ENCODE results near the gene ABCC1.
"Not testable (repeated sequence)": the region's sequence is repeated elsewhere in the genome, so short reads cannot be mapped to it uniquely, and the experiment has no call there.

ABCC1 gene

DNA sequence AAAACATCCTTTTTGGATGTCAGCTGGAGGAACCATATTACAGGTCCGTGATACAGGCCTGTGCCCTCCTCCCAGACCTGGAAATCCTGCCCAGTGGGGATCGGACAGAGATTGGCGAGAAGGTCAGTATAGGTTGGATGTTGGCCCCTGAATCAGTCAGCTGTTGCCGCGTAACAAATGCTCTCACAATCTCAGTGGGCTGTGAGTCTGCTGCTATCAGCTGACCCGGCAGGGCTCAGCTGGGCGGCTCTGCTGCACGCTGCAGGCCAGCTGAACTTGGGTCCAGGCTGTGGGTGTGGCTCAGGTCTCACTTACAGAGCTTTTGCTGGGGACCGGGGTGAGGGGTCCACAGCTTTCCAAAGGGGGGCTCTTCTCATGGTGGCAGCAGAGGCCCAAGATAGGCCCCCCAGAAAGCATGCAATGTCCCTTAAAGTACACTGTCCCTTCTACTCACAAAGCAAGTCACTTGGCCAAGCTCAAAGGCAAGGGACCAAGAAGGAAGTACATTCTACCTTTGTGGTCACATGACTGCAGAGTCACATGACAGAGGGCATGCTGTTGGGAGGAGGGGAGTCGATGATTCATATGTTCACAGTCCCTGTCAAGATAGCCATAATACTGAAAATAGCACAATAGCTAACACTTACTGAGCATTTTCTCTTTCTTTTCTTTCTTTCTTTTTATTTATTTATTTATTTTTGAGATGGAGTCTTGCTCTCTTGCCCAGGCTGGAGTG, 134.2 kb downstream of the ABCC1 start:
- DNase-seq (ENCODE audit: low read depth) = no peak

DNA sequence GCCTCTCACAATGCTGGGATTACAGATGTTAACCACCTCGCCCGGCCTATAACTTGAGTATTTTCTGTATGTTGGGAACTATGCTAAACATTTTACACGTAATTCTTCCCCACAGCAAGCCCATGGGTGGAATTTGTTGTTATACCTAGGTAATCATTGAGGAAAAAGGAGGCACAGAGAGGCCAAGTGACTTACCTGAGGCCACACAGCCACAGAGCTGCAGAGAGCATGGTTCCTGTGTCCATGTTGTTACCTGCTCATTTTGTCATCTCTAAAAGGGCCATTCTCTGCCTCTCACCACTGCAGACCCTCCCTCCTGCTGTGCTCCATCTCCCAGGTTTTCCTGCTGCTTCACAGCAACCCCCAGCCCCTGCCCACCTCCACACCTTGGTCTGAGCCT, 135.5 kb downstream of the ABCC1 start:
- no peak for DNase-seq (ENCODE audit: low read depth)

DNA sequence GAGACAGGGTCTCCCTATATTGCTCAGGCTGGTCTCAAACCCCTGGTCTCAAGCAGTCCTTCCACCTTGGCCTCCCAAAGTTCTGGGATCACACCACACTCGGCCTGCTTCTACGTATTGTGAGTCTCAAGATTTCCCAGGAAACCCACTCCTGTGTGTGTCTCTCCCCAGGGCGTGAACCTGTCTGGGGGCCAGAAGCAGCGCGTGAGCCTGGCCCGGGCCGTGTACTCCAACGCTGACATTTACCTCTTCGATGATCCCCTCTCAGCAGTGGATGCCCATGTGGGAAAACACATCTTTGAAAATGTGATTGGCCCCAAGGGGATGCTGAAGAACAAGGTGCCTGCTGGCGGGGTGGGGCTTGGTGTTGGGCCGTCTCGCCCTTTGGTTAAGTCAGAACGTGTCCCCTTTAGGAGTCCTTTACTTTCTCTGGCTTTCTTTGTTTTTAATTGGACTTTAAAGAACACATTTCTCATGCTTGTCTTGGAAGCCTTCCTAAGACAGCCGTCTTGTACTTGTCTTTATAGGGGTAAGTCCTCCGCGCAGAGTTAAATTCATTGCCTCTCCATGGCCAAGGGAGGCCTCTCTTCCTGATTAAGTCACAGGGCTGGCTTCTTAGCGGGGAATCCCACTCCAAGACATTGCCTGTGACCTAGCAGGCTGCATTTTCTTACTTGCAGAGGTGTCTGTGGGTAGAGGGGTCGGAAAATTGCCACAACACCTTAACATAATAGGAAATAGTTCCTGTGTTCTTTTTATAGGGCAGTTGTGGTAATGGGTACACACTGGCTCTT, 137.4 kb downstream of the ABCC1 start:
- no peak for DNase-seq (ENCODE audit: low read depth)

DNA sequence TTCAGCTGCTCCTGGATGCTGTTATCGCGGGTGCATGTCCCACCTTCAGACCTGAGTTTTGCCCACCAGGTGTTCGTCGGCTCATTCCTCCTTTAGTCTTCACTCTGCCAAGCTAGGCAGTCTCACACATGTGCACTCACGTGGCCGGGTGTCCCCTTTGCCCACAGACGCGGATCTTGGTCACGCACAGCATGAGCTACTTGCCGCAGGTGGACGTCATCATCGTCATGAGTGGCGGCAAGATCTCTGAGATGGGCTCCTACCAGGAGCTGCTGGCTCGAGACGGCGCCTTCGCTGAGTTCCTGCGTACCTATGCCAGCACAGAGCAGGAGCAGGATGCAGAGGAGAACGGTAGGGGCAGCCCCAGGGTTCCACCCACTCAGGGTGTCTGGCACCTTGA, 140.8 kb downstream of the ABCC1 start:
- DNase-seq (ENCODE audit: low read depth) = no peak

DNA sequence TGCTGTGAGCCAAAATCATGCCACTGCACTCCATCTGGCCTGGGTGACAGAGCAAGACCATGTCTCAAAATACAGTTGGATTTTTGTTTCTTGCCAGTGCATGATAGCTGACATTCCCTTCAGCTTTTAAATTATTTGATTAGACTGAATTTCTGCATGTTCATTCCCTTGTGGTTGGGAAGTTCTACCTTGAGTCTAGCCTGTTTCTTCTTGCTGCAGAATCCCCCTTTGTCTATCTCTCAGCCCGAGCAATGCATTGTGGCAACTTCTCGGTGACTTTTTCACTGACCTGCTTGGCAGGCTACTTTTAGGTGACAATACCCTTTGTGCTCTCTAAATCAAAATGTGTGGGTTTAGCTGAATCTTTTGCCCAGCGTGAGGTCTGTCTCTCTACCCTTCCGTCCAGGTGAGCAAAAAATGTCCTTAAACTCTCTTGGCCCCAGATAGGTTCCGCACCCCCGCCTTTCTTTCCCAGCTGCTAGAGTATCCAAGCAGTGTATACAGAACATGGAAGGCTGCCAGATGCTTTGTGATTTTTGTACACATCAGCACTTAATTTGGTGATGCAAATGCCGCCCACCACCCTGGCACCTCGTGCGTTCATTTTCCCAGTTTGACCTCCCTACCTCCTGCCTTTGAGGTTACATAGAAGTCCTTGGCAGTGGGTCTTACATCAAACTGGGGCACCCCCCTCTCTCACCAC, 143.7 kb downstream of the ABCC1 start:
- no peak for DNase-seq (ENCODE audit: low read depth)

DNA sequence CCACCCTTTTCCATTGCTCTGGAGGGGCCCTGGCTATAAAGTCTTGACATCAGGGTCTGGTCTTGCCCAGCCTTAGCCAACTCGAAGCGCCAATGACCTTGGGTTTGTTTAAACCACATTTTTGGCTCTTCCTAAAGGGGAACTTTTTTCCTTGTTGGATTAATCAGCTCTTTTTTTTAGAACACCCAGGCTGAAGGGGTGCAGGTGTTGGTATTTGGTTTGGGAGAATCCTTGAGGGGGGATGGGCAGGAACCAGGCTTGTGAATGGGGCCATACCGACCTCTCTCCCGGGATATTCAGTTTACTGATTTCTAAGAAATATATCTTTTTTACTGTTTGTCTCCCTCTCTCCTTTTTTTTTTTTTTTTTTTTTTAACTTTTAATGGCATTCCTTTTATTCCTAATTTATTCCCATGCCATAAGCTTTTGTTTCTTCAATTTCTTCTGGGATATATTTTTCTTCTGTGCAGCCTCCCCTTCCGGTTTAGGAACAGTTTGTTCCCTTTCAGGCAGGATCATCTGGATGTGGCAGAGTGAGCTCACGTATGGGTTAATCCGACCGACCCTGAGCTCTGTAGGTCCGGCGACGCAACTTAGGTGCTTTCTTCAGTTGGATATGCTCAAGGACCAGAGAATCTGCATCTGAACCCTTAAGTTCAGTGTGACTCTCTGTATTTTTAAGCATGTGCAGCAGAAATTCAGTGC, 144.4 kb downstream of the ABCC1 start:
- no peak for DNase-seq (ENCODE audit: low read depth)

DNA sequence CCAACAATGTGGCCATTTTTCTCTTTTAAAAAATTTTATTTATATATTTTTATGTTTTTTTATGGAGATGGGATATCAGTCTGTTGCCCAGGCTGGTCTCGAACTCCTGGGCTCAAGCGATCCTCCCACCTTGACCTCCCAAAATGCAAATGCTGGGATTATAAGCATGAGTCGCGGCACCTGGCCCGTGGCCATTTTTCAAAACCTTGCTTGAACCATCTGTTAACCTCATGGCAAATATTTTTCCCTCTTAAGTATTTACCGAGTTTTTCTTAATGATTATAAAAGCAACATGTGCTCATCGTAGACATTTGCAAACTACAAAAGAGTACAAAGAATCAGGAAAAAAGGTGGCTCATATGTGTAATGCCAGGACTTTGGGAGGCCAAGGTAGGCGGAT, 146.2 kb downstream of the ABCC1 start:
- DNase-seq (ENCODE audit: low read depth) = no peak

DNA sequence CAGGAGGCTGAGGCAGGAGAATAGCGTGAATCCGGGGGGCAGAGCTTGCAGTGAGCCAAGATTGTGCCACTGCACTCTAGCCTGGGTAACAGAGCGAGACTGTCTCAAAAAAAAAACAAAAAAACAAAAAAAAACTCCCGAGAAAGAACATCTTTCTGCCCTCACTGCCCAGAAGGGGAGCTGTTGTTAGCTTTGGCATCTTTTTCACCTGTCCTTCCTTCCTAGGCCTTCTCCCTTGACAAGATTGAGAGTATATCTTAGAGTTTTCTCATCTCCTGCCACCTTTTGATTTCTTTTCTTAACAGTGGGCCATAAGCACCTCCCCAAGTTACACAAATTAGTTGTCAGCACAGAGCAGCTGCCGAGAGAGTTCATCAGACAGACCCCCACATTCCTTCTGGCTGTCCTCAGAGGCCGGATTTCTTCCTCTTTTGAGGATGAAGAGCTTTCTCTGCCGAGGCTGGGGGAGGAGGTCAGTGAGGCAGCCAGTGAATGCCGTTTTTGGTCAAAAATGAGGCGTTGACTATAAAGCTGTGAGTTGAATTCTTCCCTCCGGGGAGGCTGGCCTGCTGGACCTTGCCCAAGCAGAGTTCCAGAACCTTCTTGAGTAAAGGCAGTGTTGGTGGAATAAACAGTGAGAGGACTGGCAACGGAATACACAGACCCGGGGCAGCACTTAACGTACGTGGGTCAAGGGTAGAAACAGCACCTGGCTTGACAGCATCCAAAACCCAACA, 146.9 kb downstream of the ABCC1 start:
- DNase-seq (ENCODE audit: low read depth) = no peak

DNA sequence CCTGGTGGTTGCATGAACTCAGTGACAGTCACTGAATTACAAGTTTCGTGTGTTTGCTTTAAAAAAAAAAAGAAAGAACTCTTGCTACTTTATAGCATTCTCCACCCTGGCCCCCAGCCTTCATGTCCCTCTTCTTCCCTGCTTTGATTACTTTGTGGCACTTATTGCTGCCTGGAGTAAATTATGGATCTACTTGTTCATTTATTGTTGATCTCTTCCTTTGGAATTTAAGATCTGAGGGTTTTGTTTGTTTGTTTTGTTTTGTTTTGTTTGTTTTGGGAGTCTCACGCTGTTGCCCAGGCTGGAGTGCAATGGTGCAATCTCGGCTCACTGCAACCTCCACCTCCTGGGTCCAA, 147.4 kb downstream of the ABCC1 start:
- DNase-seq (ENCODE audit: low read depth) = no peak

DNA sequence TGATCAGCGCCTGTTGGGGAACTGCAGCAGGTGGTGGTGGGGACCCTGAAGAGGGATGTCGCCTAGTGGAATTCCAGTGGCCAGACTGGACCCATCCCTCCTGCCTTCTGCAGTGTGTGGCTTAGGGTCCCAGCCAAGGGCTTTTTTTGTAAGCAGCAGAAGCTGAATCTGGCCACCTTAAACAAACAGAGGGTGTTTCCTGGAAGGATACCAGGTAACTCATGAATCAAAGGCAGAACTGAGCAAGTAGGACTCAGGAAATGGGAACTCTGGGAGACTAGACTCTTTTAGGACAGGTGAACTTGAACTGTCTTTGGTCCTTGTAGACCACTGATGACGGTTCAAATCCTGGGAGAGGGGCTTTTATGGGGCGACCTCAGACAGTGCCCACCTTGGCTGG, 149.9 kb downstream of the ABCC1 start:
- DNase-seq (ENCODE audit: low read depth) = no peak

DNA sequence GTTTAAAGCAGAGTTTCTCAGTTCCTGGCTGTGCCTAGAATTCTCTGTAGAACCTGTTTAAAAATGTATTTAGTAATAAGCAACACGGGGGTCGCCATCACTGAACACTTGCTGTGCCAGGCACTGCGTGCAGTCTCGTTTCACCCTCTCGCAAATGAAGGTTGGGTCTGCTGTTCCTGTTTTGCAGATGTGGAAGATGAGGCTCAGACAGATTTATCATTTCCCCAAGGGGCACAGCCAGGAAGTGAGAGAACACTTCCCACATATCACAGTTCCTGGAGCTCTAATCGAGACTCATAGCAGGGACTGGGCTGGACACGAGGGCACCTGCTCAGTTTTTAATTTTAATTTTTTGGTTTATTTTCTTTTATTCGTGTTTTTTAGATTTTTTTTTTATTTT, 151.2 kb downstream of the ABCC1 start:
- DNase-seq (ENCODE audit: low read depth) = no peak

DNA sequence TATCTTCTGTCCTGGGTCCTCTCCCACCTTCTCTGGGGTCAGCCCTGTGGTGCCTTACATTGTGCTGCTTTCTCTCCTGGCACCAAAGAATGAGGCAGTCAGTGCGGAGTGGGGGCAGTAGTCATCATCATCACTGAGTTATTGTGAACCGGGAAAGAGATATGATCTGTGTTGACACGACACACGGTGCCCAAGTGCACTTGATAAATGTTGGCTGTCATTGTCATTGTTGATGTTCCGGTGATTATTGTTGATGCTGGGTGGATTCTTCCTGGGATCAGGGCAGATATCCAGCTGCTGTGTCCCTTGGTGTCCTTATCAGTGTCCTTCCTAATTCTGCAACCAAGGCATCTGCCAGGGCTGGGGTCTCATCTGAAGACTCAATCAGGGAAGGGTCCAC, 152.2 kb downstream of the ABCC1 start:
- DNase-seq (ENCODE audit: low read depth) = no peak

DNA sequence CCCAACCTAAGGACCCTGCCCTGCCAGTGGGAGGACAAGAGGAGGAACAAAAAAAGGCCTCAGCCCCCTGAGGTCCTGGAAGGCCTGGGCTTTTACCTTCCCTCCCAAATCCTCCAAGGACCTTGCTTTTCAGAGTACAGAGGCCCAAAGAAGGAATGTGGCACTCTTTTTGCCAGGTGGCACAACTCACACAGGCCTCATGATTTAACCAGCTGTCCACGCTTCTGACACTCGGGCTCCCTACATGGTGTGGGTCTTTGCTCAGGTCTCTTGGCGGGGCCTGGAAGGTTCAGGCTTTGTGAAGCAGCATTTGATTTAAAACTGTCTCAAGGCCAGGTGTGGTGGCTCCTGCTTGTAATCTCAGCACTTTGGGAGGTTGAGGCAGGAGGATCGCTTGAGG, 153.3 kb downstream of the ABCC1 start:
- no peak for DNase-seq (ENCODE audit: low read depth)

DNA sequence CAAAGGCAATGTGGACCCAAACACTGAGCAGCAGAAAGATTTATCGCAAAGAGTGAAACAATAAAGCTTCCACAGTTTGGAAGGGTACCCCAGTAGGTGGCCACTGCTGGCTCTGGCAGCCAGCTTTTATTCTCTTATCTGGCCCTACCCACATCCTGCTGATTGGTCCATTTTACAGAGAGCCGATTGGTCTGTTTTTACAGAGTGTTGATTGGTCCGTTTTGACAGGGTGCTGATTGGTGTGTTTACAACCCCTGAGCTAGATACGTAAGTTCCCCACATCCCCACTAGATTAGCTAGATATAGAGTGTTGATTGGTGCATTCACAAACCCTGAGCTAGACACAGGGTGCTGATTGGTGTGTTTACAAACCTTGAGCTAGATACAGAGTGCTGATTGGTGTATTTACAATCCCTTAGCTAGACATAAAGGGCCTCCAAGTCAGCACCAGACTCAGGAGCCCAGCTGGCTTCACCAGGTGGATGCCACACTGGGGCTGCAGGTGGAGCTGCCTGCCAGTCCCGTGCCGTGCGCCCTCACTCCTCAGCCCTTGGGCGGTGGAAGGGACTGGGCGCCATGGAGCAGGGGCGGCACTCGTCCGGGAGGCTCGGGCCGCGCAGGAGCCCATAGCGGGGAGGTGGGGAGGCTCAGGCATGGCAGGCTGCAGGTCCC, 154.9 kb downstream of the ABCC1 start:
- DNase-seq (ENCODE audit: low read depth) = not testable (repeated sequence)

DNA sequence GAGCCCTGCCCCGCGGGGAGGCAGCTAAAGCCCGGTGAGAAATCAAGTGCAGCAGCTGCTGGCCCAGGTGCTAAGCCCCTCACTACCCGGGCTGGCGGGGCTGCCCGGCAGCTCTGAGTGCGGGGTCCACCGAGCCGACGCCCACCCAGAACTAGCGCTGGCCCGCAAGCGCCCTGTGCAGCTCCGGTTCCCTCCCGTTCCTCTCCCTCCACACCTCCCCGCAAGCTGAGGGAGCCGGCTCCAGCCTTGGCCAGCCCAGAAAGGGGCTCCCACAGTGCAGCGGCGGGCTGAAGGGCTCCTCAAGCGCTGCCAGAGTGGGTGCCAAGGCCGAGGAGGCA, 155.4 kb downstream of the ABCC1 start:
- DNase-seq (ENCODE audit: low read depth) = not testable (repeated sequence)

DNA sequence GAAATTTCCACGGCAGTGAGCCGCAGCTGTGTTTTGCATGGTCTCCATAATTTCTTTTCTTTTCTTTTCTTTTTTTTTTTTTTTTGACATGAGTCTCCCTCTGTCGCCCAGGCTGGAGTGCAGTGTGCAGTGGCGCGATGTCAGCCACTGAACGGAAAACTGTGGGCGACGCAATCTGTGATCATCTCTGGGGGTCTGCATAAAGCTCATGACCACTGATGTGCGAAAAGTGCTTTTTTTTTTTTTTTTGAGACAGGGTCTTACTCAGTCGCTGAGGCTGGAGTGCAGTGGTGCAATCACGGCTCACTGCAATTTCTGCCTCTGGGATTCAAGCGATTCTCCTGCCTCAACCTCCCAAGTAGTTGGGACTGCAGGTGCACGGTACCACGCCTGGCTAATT, 156.2 kb downstream of the ABCC1 start:
- no peak for DNase-seq (ENCODE audit: low read depth)

DNA sequence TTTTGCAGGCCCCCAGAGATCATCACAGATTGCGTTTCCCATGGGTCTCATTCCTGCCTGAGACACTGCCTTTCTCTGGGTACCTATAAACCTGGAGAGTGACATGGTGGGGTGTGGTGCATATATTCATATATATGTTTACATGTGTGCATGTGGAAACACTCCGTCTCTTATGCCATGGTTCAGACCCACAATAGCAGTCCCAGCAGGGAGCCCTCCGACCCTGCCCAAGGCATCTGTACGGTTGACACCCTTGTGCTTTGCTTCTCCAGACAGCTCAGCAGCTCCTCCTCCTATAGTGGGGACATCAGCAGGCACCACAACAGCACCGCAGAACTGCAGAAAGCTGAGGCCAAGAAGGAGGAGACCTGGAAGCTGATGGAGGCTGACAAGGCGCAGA, 157.1 kb downstream of the ABCC1 start:
- DNase-seq (ENCODE audit: low read depth) = no peak

DNA sequence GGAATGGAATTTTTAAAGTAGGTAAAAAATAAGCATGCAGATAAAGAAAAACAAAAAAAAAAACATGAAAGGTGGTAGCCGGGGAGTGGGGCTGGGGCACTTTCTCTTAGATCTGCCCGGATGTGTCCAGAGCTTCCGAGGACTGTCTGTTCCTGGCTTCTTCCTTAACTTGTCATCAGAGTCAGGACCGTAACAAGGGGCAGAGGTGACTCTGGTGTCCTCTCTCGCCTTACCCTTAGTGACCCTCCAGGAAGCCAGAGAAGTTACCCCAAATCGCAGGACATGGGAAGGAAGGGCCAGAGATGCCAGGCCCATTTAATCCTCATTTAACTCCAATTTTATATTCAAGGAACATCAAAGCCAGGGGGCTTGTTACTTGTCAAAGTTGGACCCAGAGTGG, 158.4 kb downstream of the ABCC1 start:
- DNase-seq (ENCODE audit: low read depth) = no peak

DNA sequence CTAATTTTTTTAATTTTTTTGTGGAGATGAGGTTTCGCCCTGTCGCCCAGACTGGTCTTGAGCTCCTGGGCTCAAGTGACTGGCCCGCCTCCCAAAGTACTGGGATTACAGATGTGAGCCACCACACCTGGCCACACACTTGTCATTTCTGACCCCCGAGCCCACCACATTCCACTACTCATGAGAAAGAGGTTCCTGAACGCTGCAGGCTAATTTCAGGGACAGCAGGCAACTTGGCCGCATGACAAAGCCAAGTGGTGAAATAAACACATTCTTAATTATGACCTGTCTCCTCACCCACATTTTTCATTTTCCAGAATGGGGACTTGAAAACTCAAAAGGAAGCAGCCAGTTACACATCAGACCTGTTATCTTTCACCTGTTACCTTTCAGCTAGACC, 159.3 kb downstream of the ABCC1 start:
- no peak for DNase-seq (ENCODE audit: low read depth)

DNA sequence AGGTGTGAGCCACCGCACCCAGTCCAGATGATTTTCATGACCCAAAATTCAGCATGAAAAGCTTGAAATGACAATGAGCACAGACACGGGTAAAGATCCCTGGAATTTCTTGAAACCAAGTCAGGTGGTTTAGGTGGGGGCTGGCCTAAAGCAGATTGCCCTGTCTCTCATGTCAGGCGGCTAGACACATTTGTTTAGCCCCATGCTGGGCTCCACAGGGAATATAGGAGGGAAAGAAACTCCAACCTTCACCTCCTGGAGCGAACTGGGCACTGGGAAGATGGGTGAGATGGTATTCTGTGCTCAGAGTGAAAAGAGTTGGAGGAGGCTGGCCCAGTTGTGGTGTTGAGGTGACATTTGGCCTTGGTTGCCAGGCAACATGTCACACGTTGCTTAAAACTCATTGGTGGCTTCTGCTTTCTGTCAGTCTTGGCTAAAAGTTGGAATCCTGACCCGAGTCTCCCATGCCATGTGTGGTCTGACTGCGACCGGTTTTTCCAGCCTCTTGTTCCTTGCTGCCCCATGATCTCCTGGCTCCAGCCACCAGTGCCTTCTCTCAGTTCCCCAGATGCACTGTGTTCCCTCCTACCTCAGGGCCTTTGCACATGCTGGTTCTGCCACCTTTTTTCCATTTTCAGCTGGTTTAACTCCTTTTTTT, 160.2 kb downstream of the ABCC1 start:
- no peak for DNase-seq (ENCODE audit: low read depth)

DNA sequence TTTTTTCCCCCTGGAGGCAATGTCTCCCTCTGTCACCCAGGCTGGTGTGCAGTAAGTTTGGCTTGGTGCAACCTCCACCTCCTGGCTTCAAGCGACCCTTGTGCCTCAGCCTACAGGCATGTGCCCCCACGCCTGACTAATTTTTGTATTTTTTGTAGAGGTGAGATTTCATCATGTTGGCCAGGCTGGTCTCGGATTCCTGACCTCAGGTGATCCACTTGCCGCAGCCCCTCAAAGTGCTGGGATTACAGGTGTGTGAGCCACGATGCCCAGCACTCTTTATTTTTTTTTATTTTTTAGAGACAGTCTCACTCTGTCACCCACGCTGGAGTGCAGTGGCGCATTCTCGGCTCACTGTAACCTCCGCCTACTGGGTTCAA, 160.7 kb downstream of the ABCC1 start:
- no peak for DNase-seq (ENCODE audit: low read depth)
